Dendritic cell treated with granulocyte-macrophage colony-stimulating factor and Interleukin-4, amounts not matched to agents 40 ng/mL and 50 ng/mL, for 4 days (primary cell): ENCODE data around the gene ZNF30.
"Not testable (repeated sequence)": the region's sequence is repeated elsewhere in the genome, so short reads cannot be mapped to it uniquely, and the experiment has no call there.

Experiments
- H3K27ac Mint-ChIP-seq: one replicate; pipeline ENCODE4 v1.8.0; 2022; ENCODE audit warnings: mild to moderate bottlenecking, mixed read lengths
- H3K27me3 Mint-ChIP-seq: one replicate; pipeline ENCODE4 v1.8.0; 2022; ENCODE audit warnings: mild to moderate bottlenecking, mixed read lengths
- H3K36me3 Mint-ChIP-seq: one replicate; pipeline ENCODE4 v1.8.0; 2022; ENCODE audit warnings: low read depth, mixed read lengths
- H3K4me1 Mint-ChIP-seq: one replicate; pipeline ENCODE4 v1.8.0; 2022; ENCODE audit warnings: low read depth, mixed read lengths
- H3K4me3 Mint-ChIP-seq: one replicate; pipeline ENCODE4 v1.8.0; 2022; ENCODE audit warnings: mild to moderate bottlenecking, moderate library complexity, mixed read lengths
- H3K9me3 Mint-ChIP-seq: one replicate; pipeline ENCODE4 v1.8.0; 2022; ENCODE audit warnings: mixed read lengths
- intact Hi-C: fragments of 100-400 bp; cut with micrococcal nuclease; formaldehyde crosslinking; loops from one replicate; pipeline ENCODE4 v1.15.0; 2022

The ZNF30 gene

DNA sequence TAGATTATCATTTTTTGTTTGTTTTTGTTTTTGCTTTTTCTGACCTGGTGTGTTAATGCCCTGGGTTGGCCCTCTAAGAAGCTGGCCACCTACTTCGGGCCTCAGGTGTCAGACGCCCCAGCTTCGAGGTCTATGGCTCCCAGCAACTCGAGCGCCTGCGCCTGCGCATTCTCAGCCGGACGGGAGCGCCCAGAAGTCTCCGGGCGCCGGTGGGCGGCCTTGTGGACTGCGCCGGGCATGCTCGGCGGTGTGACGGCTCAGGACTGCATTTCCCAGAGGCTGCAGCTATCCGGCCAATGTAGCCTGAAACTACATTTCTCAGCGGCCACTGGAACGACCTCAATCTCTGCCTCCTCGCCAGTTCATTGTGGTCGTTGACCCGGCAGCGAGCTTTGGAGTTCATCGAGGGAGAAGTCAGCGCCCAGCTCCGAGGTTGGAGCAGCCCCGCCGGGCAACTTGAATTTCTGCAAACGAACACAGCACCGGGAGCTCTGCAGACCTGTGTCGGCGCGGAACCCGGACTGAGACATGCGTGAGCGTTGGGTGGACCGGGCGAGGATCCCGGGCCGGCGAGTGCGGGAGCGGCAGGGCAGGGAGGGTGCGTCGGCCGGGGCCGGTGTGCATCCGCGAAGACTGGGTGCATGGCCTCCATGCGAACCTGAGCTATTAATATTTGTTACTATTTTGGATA lies at the start of gene ZNF30:
Gene ZNF30 (plus strand): TSS at position 219 of the 691 bp plus-strand sequence. CDS start 3,045 bp downstream, outside the sequence.
- H3K27ac Mint-ChIP-seq: peak within 1 kb of the TSS; percentile 79
- H3K9me3 Mint-ChIP-seq: peaks cover 8% of the 10 kb centered on the region
- intact Hi-C loops: no loop called here
- peaks cover 18% of the 10 kb centered on the region for H3K27me3 Mint-ChIP-seq
- no peaks in the 10 kb centered on the region for H3K36me3 Mint-ChIP-seq
- peaks cover 14% of the 10 kb centered on the region for H3K4me1 Mint-ChIP-seq
- peak within 1 kb of the TSS; percentile 86 for H3K4me3 Mint-ChIP-seq

DNA sequence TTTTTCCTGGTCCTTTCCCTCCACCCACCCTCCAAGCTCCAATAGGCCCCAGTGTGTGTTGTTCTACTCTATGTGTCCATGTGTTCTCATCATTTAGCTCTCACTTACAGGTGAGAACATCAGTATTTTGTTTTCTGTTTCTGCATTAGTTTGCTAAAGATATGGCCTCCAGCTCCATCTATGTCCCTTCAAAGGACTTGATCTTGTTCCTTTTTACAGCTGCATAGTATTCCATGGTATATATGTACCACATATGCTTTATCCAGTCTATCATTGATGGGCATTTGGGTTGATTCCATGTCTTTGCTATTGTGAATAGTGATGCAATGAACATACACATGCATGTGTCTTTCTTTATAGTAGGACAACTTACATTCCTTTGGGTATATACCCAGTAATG lies 47.1 kb upstream of the ZNF30 start:
- no peak overlapping the region for H3K27ac Mint-ChIP-seq
- H3K9me3 Mint-ChIP-seq: peaks cover 38% of the 10 kb centered on the region
- H3K4me1 Mint-ChIP-seq: no peaks in the 10 kb centered on the region
- no peaks in the 10 kb centered on the region for H3K36me3 Mint-ChIP-seq
- H3K4me3 Mint-ChIP-seq: no peak overlapping the region
- H3K27me3 Mint-ChIP-seq: peaks cover 1% of the 10 kb centered on the region
- intact Hi-C loops: no loop called here

DNA sequence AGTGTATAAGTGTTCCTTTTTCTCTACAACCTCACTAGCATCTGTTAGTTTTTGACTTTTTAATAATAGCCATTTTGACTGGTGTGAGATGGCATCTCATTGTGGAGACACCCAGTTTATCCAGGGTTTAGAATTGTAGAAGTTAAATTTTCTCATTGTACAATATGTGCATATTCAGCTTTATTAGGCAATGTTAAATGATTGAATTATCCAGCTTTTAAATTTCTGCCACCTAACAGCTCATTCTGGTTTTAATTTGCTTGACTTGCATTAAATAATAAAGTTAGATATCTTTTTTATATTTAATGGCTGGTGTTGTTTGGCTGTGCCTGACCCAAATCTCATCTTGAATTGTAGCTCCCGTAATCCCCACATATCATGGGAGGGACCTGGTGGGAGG lies 46.7 kb upstream of the ZNF30 start:
- no peak overlapping the region for H3K27ac Mint-ChIP-seq
- H3K4me1 Mint-ChIP-seq: no peaks in the 10 kb centered on the region
- peaks cover 1% of the 10 kb centered on the region for H3K27me3 Mint-ChIP-seq
- H3K36me3 Mint-ChIP-seq: no peaks in the 10 kb centered on the region
- intact Hi-C loops: no loop called here
- no peak overlapping the region for H3K4me3 Mint-ChIP-seq
- peaks cover 38% of the 10 kb centered on the region for H3K9me3 Mint-ChIP-seq

DNA sequence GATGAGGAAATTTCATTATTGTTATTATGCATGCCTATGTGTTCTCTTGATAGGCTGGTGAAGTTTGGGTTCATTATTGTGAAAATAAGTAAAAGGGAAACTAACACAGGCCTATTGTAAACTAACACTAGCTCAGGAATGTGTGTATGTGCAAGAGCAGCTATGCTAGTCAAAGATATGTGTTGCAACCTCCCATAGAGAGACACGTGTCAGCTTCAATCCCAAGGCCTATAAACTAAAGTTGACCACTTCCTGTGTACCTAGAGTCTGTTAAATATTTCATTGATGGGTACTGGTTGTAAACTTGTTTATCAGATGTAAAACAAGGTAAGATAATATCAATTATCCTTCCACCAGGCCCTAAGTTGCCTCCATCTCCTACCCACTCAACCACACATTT lies 44.7 kb upstream of the ZNF30 start:
- no peak overlapping the region for H3K27ac Mint-ChIP-seq
- H3K9me3 Mint-ChIP-seq: peaks cover 50% of the 10 kb centered on the region
- H3K27me3 Mint-ChIP-seq: peaks cover 1% of the 10 kb centered on the region
- intact Hi-C loops: no loop called here
- H3K4me3 Mint-ChIP-seq: no peak overlapping the region
- H3K4me1 Mint-ChIP-seq: no peaks in the 10 kb centered on the region
- H3K36me3 Mint-ChIP-seq: no peaks in the 10 kb centered on the region

DNA sequence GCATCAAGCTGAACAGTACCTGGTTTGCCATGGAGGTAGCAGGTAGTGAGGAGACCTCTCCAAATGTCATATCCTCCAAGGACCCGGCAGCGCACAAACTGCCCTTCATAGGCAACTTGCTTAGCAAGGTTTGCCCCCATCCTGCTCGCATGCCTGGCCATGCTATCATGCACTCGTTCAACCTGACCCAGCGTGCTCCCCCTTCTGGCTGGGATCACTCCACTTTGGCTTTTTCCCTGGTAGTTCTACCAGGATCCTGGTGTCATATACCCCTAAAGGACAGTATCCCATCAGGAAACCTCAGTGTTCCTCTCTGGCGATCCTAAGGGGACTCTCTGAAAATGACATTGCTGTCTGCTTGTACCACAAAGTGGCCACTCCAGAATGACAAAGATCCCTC lies 38.6 kb upstream of the ZNF30 start:
- intact Hi-C loops: no loop called here
- Mint-ChIP-seq H3K9me3 (peaks cover 83% of the 10 kb centered on the region), H3K4me1 (no peaks in the 10 kb centered on the region), H3K27ac (no peak overlapping the region), H3K36me3 (no peaks in the 10 kb centered on the region), H3K4me3 (no peak overlapping the region), H3K27me3 (no peaks in the 10 kb centered on the region)

DNA sequence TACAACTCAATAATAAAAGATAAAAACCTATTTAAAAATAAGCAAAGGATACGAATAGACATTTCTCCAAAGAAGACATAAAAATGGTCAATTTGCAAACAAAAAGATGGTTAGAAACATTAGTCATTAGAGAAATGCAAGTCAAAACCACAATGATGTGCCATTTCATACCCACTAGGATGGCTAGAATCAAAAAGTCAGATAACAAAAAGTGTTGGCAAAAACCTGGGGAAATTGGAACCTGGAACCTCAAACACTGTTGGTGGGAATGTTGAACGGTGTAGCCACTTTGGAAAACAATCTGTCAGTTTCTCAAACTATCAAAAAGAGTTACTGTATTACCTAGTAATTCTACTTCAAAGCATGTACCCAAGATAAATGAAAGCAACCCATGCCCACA lies 26.5 kb upstream of the ZNF30 start:
- no peak overlapping the region for H3K4me3 Mint-ChIP-seq
- H3K27me3 Mint-ChIP-seq: peaks cover 15% of the 10 kb centered on the region
- H3K36me3 Mint-ChIP-seq: no peaks in the 10 kb centered on the region
- intact Hi-C loops: no loop called here
- no peak overlapping the region for H3K27ac Mint-ChIP-seq
- H3K4me1 Mint-ChIP-seq: no peaks in the 10 kb centered on the region
- H3K9me3 Mint-ChIP-seq: peaks cover 12% of the 10 kb centered on the region

DNA sequence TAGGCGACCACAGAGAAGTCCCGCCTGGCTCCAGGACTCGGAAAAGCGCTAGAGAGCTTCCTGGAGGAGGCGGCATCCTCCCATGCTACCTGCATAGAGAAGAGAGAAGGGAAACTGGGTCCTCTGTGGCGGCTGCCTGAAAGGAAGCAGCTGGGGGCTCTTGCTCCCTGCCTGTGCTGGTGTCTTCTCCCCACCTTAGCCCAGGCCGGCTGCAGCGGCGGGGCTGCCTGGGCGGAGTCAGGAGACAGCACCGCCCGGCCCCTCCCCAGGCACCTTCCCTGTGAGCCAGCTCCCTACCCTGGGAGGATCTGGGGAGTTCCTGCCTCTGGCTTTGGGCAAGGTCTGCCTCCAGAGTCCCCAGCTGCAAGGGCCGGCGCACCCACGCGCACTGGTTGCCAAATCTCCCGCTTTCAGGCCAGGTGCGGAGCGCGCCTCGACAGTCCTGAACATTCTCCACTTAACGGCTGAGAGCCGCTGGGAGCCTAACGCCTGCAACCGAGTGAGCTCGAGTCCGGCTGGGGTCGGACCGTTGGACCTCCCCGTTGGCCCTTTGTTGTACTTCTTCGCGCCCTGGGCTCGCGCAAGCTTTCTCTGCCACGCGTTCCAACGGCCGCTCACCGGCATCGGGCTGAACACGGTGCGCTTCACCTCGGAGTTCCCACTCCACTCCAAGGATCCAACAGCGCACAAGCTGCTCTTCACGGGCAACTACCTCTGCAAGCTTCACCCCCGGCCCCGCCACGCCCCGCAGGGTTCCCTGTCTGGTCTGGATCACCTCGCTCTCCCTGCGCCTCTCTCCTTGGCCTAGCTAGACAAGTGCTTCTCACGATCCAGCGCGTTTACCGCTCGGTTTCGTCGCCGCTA lies 21.8 kb upstream of the ZNF30 start:
- Mint-ChIP-seq H3K36me3 (no peaks in the 10 kb centered on the region), H3K4me1 (no peaks in the 10 kb centered on the region), H3K27me3 (peaks cover 38% of the 10 kb centered on the region), H3K27ac (no peak overlapping the region), H3K4me3 (no peak overlapping the region), H3K9me3 (no peaks in the 10 kb centered on the region)
- intact Hi-C loops: no loop called here

DNA sequence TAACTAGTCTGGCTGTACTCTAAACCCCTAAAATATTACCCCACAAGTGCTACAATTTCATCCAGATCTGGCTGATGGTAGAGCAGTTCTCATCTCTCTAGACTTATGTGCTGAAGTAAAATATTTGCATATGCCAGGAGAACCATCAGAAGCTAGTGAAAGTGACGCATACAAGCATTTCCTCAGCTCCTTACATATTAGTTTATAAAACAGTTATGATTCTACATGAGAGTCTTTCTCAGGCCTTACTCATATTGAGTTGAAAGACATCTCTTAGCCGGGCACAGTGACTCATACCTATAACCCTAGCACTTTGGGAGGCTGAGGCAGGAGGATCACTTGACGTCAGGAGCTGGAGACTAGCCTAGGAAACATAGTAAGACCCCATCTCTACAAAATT lies 15.9 kb upstream of the ZNF30 start:
- H3K27ac Mint-ChIP-seq: no peak overlapping the region
- intact Hi-C loops: no loop called here
- H3K36me3 Mint-ChIP-seq: no peaks in the 10 kb centered on the region
- peaks cover 18% of the 10 kb centered on the region for H3K27me3 Mint-ChIP-seq
- H3K9me3 Mint-ChIP-seq: peaks cover 30% of the 10 kb centered on the region
- H3K4me3 Mint-ChIP-seq: no peak overlapping the region
- no peaks in the 10 kb centered on the region for H3K4me1 Mint-ChIP-seq

DNA sequence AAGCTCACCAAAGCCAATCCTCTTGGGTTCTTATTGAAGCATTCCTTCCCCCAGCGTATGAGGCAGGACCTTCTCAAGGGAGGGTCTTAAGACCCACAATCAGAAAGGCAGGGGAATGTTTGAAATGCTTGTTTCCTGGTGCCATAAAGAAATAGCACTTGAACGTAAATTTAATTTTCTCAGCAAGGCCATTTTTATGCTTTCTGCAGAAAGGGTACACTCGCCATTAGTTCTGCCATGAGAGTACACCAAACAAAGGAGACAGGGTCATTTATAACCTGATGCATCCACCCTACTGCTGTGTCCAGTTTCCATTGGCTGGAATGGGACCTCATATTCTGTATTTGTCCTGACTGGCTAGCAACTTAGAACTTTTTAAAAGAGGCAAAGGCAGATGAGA lies 9.6 kb upstream of the ZNF30 start:
- H3K27ac Mint-ChIP-seq, H3K27me3 Mint-ChIP-seq, intact Hi-C loops, H3K4me1 Mint-ChIP-seq, H3K4me3 Mint-ChIP-seq, H3K36me3 Mint-ChIP-seq: not testable (repeated sequence)
- H3K9me3 Mint-ChIP-seq: peaks cover 73% of the 10 kb centered on the region

DNA sequence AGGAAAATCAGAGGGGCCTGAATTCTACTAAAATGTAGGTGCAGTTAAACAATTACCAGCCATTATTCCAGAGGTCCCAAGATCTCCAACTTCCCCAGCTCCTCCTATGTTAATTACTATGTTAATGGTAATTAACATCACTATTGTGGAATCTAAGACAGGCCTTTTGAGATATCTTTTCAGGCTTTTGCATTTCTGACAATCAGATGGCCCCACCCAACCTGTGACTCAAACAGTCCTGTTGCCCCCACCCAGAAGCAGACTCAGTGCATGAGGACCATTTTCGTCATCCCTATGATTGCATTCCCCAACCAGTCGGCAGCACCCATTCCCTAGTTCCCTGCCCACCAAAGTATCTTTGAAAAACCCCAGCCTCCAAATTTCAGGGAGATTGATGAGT lies 8.5 kb upstream of the ZNF30 start:
- Mint-ChIP-seq H3K27me3 (peaks cover 1% of the 10 kb centered on the region), H3K4me1 (no peaks in the 10 kb centered on the region), H3K36me3 (no peaks in the 10 kb centered on the region), H3K9me3 (peaks cover 67% of the 10 kb centered on the region), H3K27ac (no peak overlapping the region), H3K4me3 (no peak overlapping the region)
- intact Hi-C loops: no loop called here

DNA sequence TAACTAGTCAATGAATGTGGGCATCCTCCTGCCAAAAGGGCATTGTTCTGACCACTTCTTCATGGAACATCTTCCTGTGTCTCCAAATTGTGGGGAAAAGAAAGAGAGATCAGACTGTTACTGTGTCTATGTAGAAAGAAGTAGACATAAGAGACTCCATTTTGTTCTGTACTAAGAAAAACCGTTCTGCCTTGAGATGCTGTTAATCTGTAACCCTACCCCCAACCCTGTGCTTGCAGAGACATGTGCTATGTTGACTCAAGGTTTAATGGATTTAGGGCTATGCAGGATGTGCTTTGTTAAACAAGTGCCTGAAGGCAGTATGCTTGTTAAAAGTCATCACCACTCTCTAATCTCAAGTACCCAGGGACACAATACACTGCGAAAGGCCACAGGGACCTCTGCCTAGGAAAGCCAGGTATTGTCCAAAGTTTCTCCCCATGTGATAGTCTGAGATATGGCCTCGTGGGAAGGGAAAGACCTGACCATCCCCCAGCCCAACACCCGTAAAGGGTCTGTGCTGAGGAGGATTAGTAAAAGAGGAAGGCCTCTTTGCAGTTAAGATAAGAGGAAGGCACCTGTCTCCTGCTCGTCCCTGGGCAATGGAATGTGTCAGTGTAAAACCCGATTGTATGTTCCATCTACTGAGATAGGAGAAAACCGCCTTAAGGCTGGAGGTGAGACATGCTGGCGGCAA lies 6.5 kb upstream of the ZNF30 start:
- H3K27me3 Mint-ChIP-seq, H3K36me3 Mint-ChIP-seq, H3K4me1 Mint-ChIP-seq, H3K27ac Mint-ChIP-seq, H3K4me3 Mint-ChIP-seq, intact Hi-C loops: not testable (repeated sequence)
- peaks cover 61% of the 10 kb centered on the region for H3K9me3 Mint-ChIP-seq

DNA sequence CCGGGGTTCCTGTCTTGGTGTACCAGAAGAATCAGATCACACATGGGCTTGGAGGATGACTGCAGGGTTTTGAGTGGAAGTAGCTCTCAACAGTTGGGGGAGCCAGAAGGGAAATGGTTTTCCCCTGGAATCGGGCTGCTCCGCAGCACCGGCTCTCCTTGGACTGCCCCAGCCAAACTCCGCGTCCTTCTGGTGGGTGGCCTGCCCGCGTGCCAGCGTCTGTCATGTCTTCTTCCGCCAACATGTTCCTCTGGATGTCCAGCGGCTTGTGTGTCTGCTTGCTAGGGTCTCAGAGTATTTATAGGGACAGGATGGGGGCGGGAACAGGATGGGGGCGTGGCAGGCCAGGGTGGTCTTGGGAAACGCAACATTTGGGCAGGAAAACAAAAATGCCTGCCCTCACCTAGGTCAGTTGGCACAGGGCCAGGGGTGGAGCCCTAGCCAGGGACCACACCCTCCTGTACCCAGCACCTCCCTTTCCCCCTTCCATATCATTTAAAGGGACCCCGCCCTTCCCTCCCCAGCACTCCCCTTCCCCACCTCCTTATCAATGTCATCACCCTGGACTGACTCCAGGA lies 1.3 kb upstream of the ZNF30 start:
- peaks cover 14% of the 10 kb centered on the region for H3K4me1 Mint-ChIP-seq
- intact Hi-C loops: no loop called here

DNA sequence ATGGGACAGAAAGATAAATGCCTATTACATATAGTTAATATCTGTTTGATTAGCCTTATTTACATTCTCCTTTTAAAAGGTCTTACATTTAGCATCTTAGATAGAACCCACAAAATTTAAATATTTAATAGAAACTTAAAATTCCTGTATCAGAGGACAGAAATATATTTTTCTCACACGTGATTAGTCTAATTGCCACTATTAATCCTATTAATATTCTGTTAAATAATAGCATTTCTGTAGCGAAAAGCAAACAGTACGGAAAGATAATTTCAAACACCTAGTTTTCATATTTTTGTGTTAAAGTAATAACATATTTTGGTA lies 380 bp upstream of the ZNF30 start:
- Mint-ChIP-seq H3K4me1 (peaks cover 14% of the 10 kb centered on the region), H3K27me3 (peaks cover 18% of the 10 kb centered on the region), H3K9me3 (peaks cover 13% of the 10 kb centered on the region), H3K27ac (no peak overlapping the region), H3K4me3 (no peak overlapping the region), H3K36me3 (no peaks in the 10 kb centered on the region)
- intact Hi-C loops: no loop called here

More for the DNA sequence above, 1.3 kb upstream of the ZNF30 start:
- Mint-ChIP-seq H3K9me3 (peaks cover 23% of the 10 kb centered on the region), H3K27ac (no peak overlapping the region), H3K36me3 (no peaks in the 10 kb centered on the region), H3K27me3 (peaks cover 18% of the 10 kb centered on the region), H3K4me3 (no peak overlapping the region)

DNA sequence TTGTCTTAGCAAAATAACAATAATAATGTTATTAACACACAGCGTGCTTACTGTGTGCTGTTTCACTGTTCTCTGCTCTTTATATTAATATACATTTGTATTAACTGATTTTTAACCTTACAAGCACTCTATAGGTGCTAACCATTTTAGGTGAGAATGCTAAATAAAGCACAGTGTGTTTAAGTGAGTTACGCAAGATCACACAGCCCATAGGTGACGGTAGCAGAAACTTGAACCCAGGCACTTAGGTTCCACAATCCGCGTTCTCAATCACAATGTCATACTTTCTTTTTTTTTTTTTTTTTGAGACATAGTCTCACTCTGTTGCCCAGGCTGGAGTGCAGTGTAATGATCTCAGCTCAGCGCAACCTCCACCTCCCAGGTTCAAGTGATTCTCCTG lies 5.8 kb downstream of the ZNF30 start:
- Mint-ChIP-seq H3K36me3 (peaks cover 22% of the 10 kb centered on the region), H3K27ac (no peak overlapping the region), H3K4me3 (no peak overlapping the region), H3K9me3 (peaks cover 18% of the 10 kb centered on the region), H3K4me1 (peaks cover 4% of the 10 kb centered on the region), H3K27me3 (peaks cover 6% of the 10 kb centered on the region)
- intact Hi-C loops: no loop called here
